ENCODE results near the gene FOXB2. TPM values are rescaled to one million over a fixed set of nuclear protein-coding genes. Genes with fewer than 3 reads are reported as not detected.

The FOXB2 gene
- total RNA-seq, 1 experiment from 2014 or later = not detected

DNA sequence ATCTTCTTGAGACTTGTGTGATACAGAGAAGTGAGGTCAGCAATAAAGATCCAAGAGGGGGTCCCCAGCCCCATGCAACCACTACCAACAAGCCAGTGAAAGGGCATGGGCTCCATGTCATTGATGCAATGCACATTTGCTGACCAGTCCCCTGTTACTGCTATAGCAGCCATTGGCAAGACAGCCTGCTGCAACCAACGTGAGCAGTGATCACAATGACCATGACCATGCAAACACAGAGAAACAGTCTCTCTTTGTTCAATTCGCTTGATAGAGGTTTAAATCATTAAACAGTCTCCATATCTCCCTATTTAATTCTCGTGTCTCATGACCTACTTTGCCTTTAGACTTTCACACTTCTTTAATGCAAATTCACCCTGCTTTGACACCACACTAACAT, 30.0 kb upstream of the FOXB2 start:
- Histone ChIP-seq H3K4me3 (ENCODE audit: low read length) (no peak overlapping the region), H2AFZ (ENCODE audit: low read length) (no peak overlapping the region), H3K4me1 (ENCODE audit: low read length) (peaks cover 26% of the 10 kb centered on the region), H3K9ac (ENCODE audit: low read length) (no peak overlapping the region), H3K36me3 (ENCODE audit: insufficient read depth, low read length) (no peaks in the 10 kb centered on the region), H3K4me2 (ENCODE audit: low read depth, low read length, poor library complexity, severe bottlenecking) (peak overlapping the region; percentile 22), H3K79me2 (ENCODE audit: low read length) (no peaks in the 10 kb centered on the region), H3K27ac (ENCODE audit: low read length) (peak overlapping the region; percentile 37; the same call in 1 of the 2 replicates), H3K27me3 (ENCODE audit: low read length) (no peaks in the 10 kb centered on the region), H3K9me3 (ENCODE audit: low read length) (no peaks in the 10 kb centered on the region), H3K9me2 (replicated peaks; ENCODE audit: insufficient read depth, low read length) (no peaks in the 10 kb centered on the region), H4K20me1 (ENCODE audit: insufficient read depth, low read depth, low read length) (no peaks in the 10 kb centered on the region)
- DNase-seq = peak; percentile 44

DNA sequence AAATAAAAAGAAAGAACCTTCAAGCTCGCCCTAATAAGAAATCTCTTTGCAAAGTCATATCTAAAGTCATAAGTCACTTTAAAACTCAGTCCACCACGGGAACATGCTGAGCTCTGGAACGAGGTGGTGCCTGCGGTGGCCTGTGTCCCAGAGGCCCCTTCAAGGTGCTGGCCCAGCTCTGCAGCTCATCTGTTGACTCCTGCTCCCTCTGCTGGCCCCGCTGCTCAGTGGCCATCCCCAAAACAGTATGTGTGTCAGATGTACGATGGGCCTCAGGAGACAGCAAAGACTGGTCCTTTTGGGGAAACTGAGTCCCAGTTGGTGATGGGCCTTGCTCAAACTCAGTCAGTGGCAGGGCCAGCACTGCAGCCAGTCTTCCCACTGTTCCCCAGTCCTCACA, 22.8 kb upstream of the FOXB2 start:
- no peak overlapping the region for H2AFZ ChIP-seq (ENCODE audit: low read length)
- peak; percentile 64 for DNase-seq
- no peak overlapping the region for H3K27ac ChIP-seq (ENCODE audit: low read length)

DNA sequence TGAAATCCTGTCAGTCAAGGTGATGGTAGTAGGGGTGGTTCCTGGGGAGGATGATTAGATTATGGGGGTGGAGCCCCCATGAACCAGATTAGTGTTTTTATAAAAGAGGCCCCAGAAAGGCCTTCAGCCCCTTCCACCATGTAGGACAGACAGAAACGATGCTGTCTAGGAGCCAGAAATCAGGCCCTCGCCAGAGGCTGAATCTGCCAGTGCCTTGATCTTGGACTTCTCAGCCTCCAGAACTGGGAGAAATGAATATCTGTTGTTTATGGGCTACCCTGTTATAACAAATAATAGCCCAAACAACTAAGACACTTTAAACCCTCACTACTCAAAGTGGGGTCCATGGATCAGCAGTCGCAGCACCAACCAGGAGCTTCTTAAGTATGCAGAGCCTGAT, 20.2 kb upstream of the FOXB2 start:
- H3K27me3 ChIP-seq (ENCODE audit: low read length) = no peaks in the 10 kb centered on the region
- H3K36me3 ChIP-seq (ENCODE audit: insufficient read depth, low read length) = no peaks in the 10 kb centered on the region
- no peaks in the 10 kb centered on the region for H3K9me2 ChIP-seq (replicated peaks; ENCODE audit: insufficient read depth, low read length)
- H3K9ac ChIP-seq (ENCODE audit: low read length) = no peak overlapping the region
- H3K79me2 ChIP-seq (ENCODE audit: low read length) = no peaks in the 10 kb centered on the region
- H4K20me1 ChIP-seq (ENCODE audit: insufficient read depth, low read depth, low read length) = no peaks in the 10 kb centered on the region
- no peak overlapping the region for H2AFZ ChIP-seq (ENCODE audit: low read length)
- no peak overlapping the region for H3K27ac ChIP-seq (ENCODE audit: low read length)
- no peak for DNase-seq
- H3K4me1 ChIP-seq (ENCODE audit: low read length) = peaks cover 11% of the 10 kb centered on the region
- H3K4me2 ChIP-seq (ENCODE audit: low read depth, low read length, poor library complexity, severe bottlenecking) = no peak overlapping the region
- H3K9me3 ChIP-seq (ENCODE audit: low read length) = no peaks in the 10 kb centered on the region
- no peak overlapping the region for H3K4me3 ChIP-seq (ENCODE audit: low read length)

More for the DNA sequence above, 22.8 kb upstream of the FOXB2 start:
- Histone ChIP-seq H3K9me2 (replicated peaks; ENCODE audit: insufficient read depth, low read length) (no peaks in the 10 kb centered on the region), H3K36me3 (ENCODE audit: insufficient read depth, low read length) (no peaks in the 10 kb centered on the region), H3K4me1 (ENCODE audit: low read length) (peaks cover 13% of the 10 kb centered on the region), H3K4me2 (ENCODE audit: low read depth, low read length, poor library complexity, severe bottlenecking) (no peak overlapping the region), H3K79me2 (ENCODE audit: low read length) (no peaks in the 10 kb centered on the region), H3K27me3 (ENCODE audit: low read length) (no peaks in the 10 kb centered on the region), H3K4me3 (ENCODE audit: low read length) (no peak overlapping the region), H3K9me3 (ENCODE audit: low read length) (no peaks in the 10 kb centered on the region), H4K20me1 (ENCODE audit: insufficient read depth, low read depth, low read length) (no peaks in the 10 kb centered on the region), H3K9ac (ENCODE audit: low read length) (no peak overlapping the region)

DNA sequence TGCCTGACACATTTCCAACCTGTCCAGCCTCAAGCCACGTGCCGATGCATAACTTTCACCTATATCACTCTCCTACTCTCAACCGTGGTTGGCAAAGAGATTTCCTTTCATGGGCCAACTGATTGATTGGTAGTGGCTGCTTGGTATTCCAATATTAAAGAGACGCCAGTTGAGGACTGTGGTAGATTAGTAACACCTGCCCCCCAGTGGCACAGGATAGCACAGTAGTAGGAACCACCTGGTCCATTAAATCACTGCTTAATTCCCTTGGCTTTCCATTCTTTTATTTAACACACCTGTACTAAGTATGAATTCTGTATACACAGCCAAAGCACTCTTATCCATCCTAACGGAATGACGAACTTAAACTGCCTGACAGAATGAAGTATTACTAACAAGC, 19.1 kb upstream of the FOXB2 start:
- no peak overlapping the region for H3K9ac ChIP-seq (ENCODE audit: low read length)
- no peaks in the 10 kb centered on the region for H3K27me3 ChIP-seq (ENCODE audit: low read length)
- no peak overlapping the region for H3K4me2 ChIP-seq (ENCODE audit: low read depth, low read length, poor library complexity, severe bottlenecking)
- no peak overlapping the region for H3K4me3 ChIP-seq (ENCODE audit: low read length)
- no peak overlapping the region for H3K27ac ChIP-seq (ENCODE audit: low read length)
- H4K20me1 ChIP-seq (ENCODE audit: insufficient read depth, low read depth, low read length) = no peaks in the 10 kb centered on the region
- H3K4me1 ChIP-seq (ENCODE audit: low read length) = peaks cover 11% of the 10 kb centered on the region
- H3K36me3 ChIP-seq (ENCODE audit: insufficient read depth, low read length) = no peaks in the 10 kb centered on the region
- DNase-seq = no peak
- no peaks in the 10 kb centered on the region for H3K9me2 ChIP-seq (replicated peaks; ENCODE audit: insufficient read depth, low read length)
- no peak overlapping the region for H2AFZ ChIP-seq (ENCODE audit: low read length)
- H3K79me2 ChIP-seq (ENCODE audit: low read length) = no peaks in the 10 kb centered on the region
- H3K9me3 ChIP-seq (ENCODE audit: low read length) = no peaks in the 10 kb centered on the region

DNA sequence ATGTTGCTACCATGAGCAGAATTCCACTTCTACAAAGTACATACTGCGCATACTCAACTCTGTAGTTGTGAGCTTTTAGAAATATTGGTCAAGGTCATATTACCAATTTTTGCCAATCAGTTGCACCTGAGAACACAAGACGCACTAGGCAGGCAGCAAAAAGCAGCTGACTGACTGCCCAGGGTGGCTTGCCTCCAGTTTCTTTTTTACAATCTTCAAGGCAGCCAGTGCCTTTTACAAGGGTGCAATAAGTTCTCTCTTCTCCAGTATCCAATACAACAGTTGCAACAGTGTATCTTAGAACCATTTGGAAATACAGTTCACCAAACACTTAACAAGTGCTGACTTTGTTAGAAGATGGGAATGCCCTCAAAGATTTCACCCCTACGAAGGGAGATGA, 16.1 kb upstream of the FOXB2 start:
- H3K27me3 ChIP-seq (ENCODE audit: low read length) = no peaks in the 10 kb centered on the region
- H4K20me1 ChIP-seq (ENCODE audit: insufficient read depth, low read depth, low read length) = no peaks in the 10 kb centered on the region
- H3K9me2 ChIP-seq (replicated peaks; ENCODE audit: insufficient read depth, low read length) = no peaks in the 10 kb centered on the region
- DNase-seq = no peak
- no peaks in the 10 kb centered on the region for H3K9me3 ChIP-seq (ENCODE audit: low read length)
- H3K4me1 ChIP-seq (ENCODE audit: low read length) = no peaks in the 10 kb centered on the region
- H3K9ac ChIP-seq (ENCODE audit: low read length) = no peak overlapping the region
- H3K4me3 ChIP-seq (ENCODE audit: low read length) = no peak overlapping the region
- no peaks in the 10 kb centered on the region for H3K79me2 ChIP-seq (ENCODE audit: low read length)
- no peak overlapping the region for H2AFZ ChIP-seq (ENCODE audit: low read length)
- no peak overlapping the region for H3K4me2 ChIP-seq (ENCODE audit: low read depth, low read length, poor library complexity, severe bottlenecking)
- H3K36me3 ChIP-seq (ENCODE audit: insufficient read depth, low read length) = no peaks in the 10 kb centered on the region
- no peak overlapping the region for H3K27ac ChIP-seq (ENCODE audit: low read length)

DNA sequence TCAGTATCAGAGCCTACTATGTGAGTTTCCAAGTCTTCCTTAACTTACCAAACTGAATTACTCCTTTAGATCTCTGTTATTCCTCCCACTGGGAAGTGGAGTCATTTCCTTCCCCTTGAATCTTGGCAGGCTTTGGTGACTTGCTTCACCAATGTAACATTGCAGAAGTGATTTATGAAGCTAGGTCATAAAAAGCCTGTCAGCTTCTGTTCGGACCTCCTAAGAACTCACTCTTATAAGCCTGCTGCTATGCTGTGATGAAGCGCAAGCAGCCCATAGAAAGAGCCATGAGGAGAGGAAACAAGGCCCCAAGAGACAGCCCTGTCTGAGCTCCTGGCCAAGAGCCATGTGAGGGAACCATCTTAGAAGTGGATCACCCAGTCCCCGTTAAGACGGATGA, 14.2 kb upstream of the FOXB2 start:
- Histone ChIP-seq H3K4me1 (ENCODE audit: low read length) (no peaks in the 10 kb centered on the region), H3K4me2 (ENCODE audit: low read depth, low read length, poor library complexity, severe bottlenecking) (no peak overlapping the region), H3K27ac (ENCODE audit: low read length) (no peak overlapping the region), H3K4me3 (ENCODE audit: low read length) (no peak overlapping the region), H4K20me1 (ENCODE audit: insufficient read depth, low read depth, low read length) (no peaks in the 10 kb centered on the region), H3K9me2 (replicated peaks; ENCODE audit: insufficient read depth, low read length) (no peaks in the 10 kb centered on the region), H3K27me3 (ENCODE audit: low read length) (no peaks in the 10 kb centered on the region), H3K36me3 (ENCODE audit: insufficient read depth, low read length) (no peaks in the 10 kb centered on the region), H3K9ac (ENCODE audit: low read length) (no peak overlapping the region), H2AFZ (ENCODE audit: low read length) (no peak overlapping the region), H3K79me2 (ENCODE audit: low read length) (no peaks in the 10 kb centered on the region), H3K9me3 (ENCODE audit: low read length) (no peaks in the 10 kb centered on the region)
- DNase-seq = no peak

DNA sequence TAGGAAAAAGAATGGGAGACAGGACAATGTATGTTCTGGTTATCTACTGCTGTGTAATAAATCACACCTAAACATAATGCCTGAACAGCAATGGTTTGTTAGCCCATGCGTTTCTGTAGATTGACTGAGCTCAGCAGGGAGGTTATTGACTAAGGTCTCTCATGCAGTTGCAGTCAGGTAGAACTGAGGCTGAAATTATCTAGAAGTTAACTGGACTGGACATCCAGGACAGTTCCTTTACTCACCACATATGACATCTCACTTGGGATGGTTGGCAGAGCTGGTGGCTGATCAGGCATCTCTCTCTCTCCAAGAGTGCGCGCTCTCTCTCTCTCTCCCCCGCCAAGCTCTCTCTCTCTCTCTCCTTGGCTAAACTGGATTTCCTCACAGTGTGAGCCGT, 8.9 kb upstream of the FOXB2 start:
- DNase-seq = no peak
- H2AFZ ChIP-seq (ENCODE audit: low read length) = no peak overlapping the region

DNA sequence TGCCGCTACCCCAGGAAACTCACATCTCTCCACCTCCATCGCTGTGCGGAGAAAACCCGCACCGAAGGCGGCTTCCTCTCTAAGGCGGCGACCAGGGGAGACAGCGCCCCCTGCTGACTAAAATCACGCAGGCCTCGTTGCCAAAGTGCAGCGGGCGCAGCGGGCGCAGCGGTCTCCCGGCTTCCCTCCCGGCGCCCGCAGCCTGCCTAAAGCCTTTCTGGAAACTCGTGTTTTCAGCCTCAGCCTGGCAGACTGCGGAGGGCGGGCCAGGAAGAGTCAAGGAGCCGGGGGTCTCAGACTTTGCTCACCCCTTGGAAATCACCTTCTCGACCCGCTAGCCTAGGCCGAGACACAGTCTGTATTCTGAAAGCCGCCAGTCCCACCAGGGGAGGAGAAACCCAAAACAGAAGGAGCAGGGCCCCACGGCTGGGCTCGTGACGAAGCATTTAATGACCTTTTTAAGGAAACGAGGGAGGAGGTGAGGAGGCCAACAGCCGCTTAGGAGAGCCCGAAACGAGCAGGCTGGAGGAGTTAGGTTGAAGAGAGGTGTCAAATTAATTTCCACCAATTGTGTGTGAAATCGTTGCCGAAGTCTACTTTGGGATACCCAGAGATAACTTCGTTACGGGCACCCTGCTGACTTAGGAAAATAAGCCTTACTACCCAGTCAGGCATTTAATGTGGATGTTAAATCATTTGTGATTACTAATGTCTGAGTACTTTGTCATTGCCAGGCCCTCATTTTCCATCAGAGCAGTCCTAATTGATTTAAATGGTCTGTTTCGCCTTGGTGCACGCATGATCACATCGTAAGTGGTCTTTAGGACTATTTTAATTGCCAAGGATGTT, 7.3 kb upstream of the FOXB2 start:
- peak; percentile 61 for DNase-seq
- H3K79me2 ChIP-seq (ENCODE audit: low read length) = no peaks in the 10 kb centered on the region
- no peak overlapping the region for H2AFZ ChIP-seq (ENCODE audit: low read length)
- H4K20me1 ChIP-seq (ENCODE audit: insufficient read depth, low read depth, low read length) = no peaks in the 10 kb centered on the region
- no peak overlapping the region for H3K4me2 ChIP-seq (ENCODE audit: low read depth, low read length, poor library complexity, severe bottlenecking)
- no peaks in the 10 kb centered on the region for H3K9me2 ChIP-seq (replicated peaks; ENCODE audit: insufficient read depth, low read length)
- H3K27ac ChIP-seq (ENCODE audit: low read length) = no peak overlapping the region
- no peak overlapping the region for H3K4me3 ChIP-seq (ENCODE audit: low read length)
- no peaks in the 10 kb centered on the region for H3K36me3 ChIP-seq (ENCODE audit: insufficient read depth, low read length)
- H3K27me3 ChIP-seq (ENCODE audit: low read length) = no peaks in the 10 kb centered on the region
- no peaks in the 10 kb centered on the region for H3K4me1 ChIP-seq (ENCODE audit: low read length)
- H3K9me3 ChIP-seq (ENCODE audit: low read length) = no peaks in the 10 kb centered on the region
- no peak overlapping the region for H3K9ac ChIP-seq (ENCODE audit: low read length)

More for the DNA sequence above, 8.9 kb upstream of the FOXB2 start:
- no peak overlapping the region for H3K4me3 ChIP-seq (ENCODE audit: low read length)
- H3K4me2 ChIP-seq (ENCODE audit: low read depth, low read length, poor library complexity, severe bottlenecking) = no peak overlapping the region
- no peaks in the 10 kb centered on the region for H3K27me3 ChIP-seq (ENCODE audit: low read length)
- no peaks in the 10 kb centered on the region for H3K4me1 ChIP-seq (ENCODE audit: low read length)
- H3K79me2 ChIP-seq (ENCODE audit: low read length) = no peaks in the 10 kb centered on the region
- no peaks in the 10 kb centered on the region for H4K20me1 ChIP-seq (ENCODE audit: insufficient read depth, low read depth, low read length)
- no peaks in the 10 kb centered on the region for H3K9me3 ChIP-seq (ENCODE audit: low read length)
- H3K9ac ChIP-seq (ENCODE audit: low read length) = no peak overlapping the region
- H3K27ac ChIP-seq (ENCODE audit: low read length) = no peak overlapping the region
- no peaks in the 10 kb centered on the region for H3K9me2 ChIP-seq (replicated peaks; ENCODE audit: insufficient read depth, low read length)
- H3K36me3 ChIP-seq (ENCODE audit: insufficient read depth, low read length) = no peaks in the 10 kb centered on the region

All from Karpas-422 (cell line).